Central memory CD4-positive, alpha-beta T cell (primary cell): Measurements from ENCODE around the gene CPED1.
"Not testable (repeated sequence)": the region's sequence is repeated elsewhere in the genome, so short reads cannot be mapped to it uniquely, and the experiment has no call there.

Source experiments
- DNase-seq: peaks from one replicate; pipeline ENCODE4 v3.0.0; 2022

Gene CPED1

GRCh38 chr7:120997882-120998474 lies 9.5 kb downstream of the CPED1 start:
- DNase-seq = no peak

- DNase-seq = no peak
These were observed 10.0 kb downstream of the CPED1 start for GRCh38 chr7:120998520-120998919.

- no peak for DNase-seq
These were observed 10.6 kb downstream of the CPED1 start for GRCh38 chr7:120998996-120999565.

GRCh38 chr7:121000081-121000983 lies 11.8 kb downstream of the CPED1 start:
- DNase-seq = no peak

- no peak for DNase-seq
These were observed 12.9 kb downstream of the CPED1 start for GRCh38 chr7:121001234-121001906.

GRCh38 chr7:121002048-121002756 lies 13.7 kb downstream of the CPED1 start:
- no peak for DNase-seq

- no peak for DNase-seq
These were observed 14.3 kb downstream of the CPED1 start for GRCh38 chr7:121002757-121003200.

GRCh38 chr7:121003986-121004685 lies 15.6 kb downstream of the CPED1 start:
- no peak for DNase-seq

- not testable (repeated sequence) for DNase-seq
These were observed 16.5 kb downstream of the CPED1 start for GRCh38 chr7:121005058-121005457.

GRCh38 chr7:121005996-121006584 lies 17.6 kb downstream of the CPED1 start:
- DNase-seq = no peak

GRCh38 chr7:121006711-121007315 lies 18.3 kb downstream of the CPED1 start:
- no peak for DNase-seq

GRCh38 chr7:121008816-121009215 lies 20.3 kb downstream of the CPED1 start:
- DNase-seq = no peak

GRCh38 chr7:121011401-121011800 lies 22.9 kb downstream of the CPED1 start:
- DNase-seq = no peak

- DNase-seq = no peak
These were observed 23.8 kb downstream of the CPED1 start for GRCh38 chr7:121012170-121012874.

GRCh38 chr7:121012919-121013318 lies 24.4 kb downstream of the CPED1 start:
- no peak for DNase-seq

- no peak for DNase-seq
These were observed 27.0 kb downstream of the CPED1 start for GRCh38 chr7:121015560-121015959.

- no peak for DNase-seq
These were observed 28.5 kb downstream of the CPED1 start for GRCh38 chr7:121016966-121017365.

- no peak for DNase-seq
These were observed 29.1 kb downstream of the CPED1 start for GRCh38 chr7:121017586-121017985.

GRCh38 chr7:121019018-121019417 lies 30.5 kb downstream of the CPED1 start:
- no peak for DNase-seq

GRCh38 chr7:121020249-121020988 lies 31.9 kb downstream of the CPED1 start:
- DNase-seq = no peak
